Endodermal cell (in vitro differentiated cells): ENCODE results near the gene ZCCHC14. TPM values are rescaled to one million over a fixed set of nuclear protein-coding genes. Genes with fewer than 3 reads are reported as not detected.
A peak's percentile ranks its signal among the peaks of the same experiment; 100 is the strongest.

Source experiments
- DNase-seq: peaks from one replicate; pipeline ENCODE4 v3.0.0-alpha.2; 2017
- H3K27ac ChIP-seq: 2 replicates; pipeline ENCODE4 v1.5.1; 2013; ENCODE audit warnings: mild to moderate bottlenecking, low read depth, low read length, moderate library complexity
- H3K27me3 ChIP-seq: 2 replicates; pipeline ENCODE4 v1.6.1; 2013; ENCODE audit warnings: mild to moderate bottlenecking, low read length, moderate library complexity; ENCODE audit not compliant: insufficient read depth, control insufficient read depth, poor library complexity, severe bottlenecking
- H3K36me3 ChIP-seq: 2 replicates; pipeline ENCODE4 v1.7.0; 2013; ENCODE audit warnings: mild to moderate bottlenecking, low read length, moderate library complexity; ENCODE audit not compliant: control insufficient read depth, insufficient read depth
- H3K4me1 ChIP-seq: one replicate; pipeline ENCODE4 v1.7.0; 2013; ENCODE audit warnings: low read length; ENCODE audit not compliant: control insufficient read depth, insufficient read depth
- H3K4me3 ChIP-seq: 2 replicates; pipeline ENCODE4 v1.5.1; 2013; ENCODE audit warnings: mild to moderate bottlenecking, low read length, moderate library complexity
- H3K9ac ChIP-seq: 2 replicates; pipeline ENCODE4 v1.6.1; 2013; ENCODE audit warnings: mild to moderate bottlenecking, low read length, moderate library complexity; ENCODE audit not compliant: poor library complexity, severe bottlenecking; ENCODE audit errors: extremely low read depth
- H3K9me3 ChIP-seq: 2 replicates; pipeline ENCODE4 v1.6.1; 2013; ENCODE audit warnings: mild to moderate bottlenecking, low read length, moderate library complexity; ENCODE audit not compliant: control insufficient read depth
- H3K27ac Mint-ChIP-seq: 2 replicates; pipeline ENCODE4 v1.8.0; 2020; ENCODE audit warnings: mixed read lengths
- H3K27me3 Mint-ChIP-seq: 2 replicates; pipeline ENCODE4 v1.8.0; 2021; ENCODE audit warnings: mild to moderate bottlenecking, mixed read lengths; ENCODE audit not compliant: insufficient read depth
- H3K36me3 Mint-ChIP-seq: 2 replicates; pipeline ENCODE4 v1.8.0; 2020; ENCODE audit warnings: low read depth, mixed read lengths
- H3K4me1 Mint-ChIP-seq: 2 replicates; pipeline ENCODE4 v1.8.0; 2020; ENCODE audit warnings: mixed read lengths
- H3K4me3 Mint-ChIP-seq: 2 replicates; pipeline ENCODE4 v1.8.0; 2020; ENCODE audit warnings: mild to moderate bottlenecking, moderate library complexity, mixed read lengths
- H3K9me3 Mint-ChIP-seq: 2 replicates; pipeline ENCODE4 v1.8.0; 2020; ENCODE audit warnings: mild to moderate bottlenecking, mixed read lengths
- CTCF ChIP-seq: fragments of 200-600 bp; sonication (generic); conservative IDR thresholded peaks from 2 replicates; pipeline ENCODE4 v1.5.0; 2021; ENCODE audit warnings: antibody characterized with exemption, mild to moderate bottlenecking
- WGBS, 2 experiments: methylation state at CpG; one replicate each; pipeline versions ENCODE4 v1.1.5 to v1.1.7; 2013; ENCODE audit warnings: missing lambda C conversion rate in 2 of 2, mixed read lengths in 1 of 2; ENCODE audit not compliant: insufficient coverage in 1 of 2, insufficient read length in 1 of 2; 5-methylcytosine and 5-hydroxymethylcytosine counted together
- total RNA-seq, 2 donors: library from RNA; stranded (reverse); fragmentation: NEBNext Ultra II Directional in 1 of 2; extraction: Animal tissue kit (Norgen Biotek cat#: 25700) in 1 of 2; gene quantifications; 2 replicates in 1 of 2; 3 replicates in 1 of 2; pipeline ENCODE4 v1.2.1, GENCODE V29; 2021

The ZCCHC14 gene
- total RNA-seq, 2 donors from 2014 or later: 27.3 to 33.7 TPM

GRCh38 chr16:87426423-87427215 is 66.2 kb downstream of the ZCCHC14 start:
- DNase-seq: no peak
- 86 to 87% methylated on average over 18 of the region's 18 CpGs for WGBS, 2 experiments

GRCh38 chr16:87425941-87426340 is 66.9 kb downstream of the ZCCHC14 start:
- Histone ChIP-seq H3K27me3 (no peaks in the 10 kb centered on the region), H3K36me3 (peaks cover 42% of the 10 kb centered on the region), H3K4me3 (no peak overlapping the region), H3K4me1 (no peaks in the 10 kb centered on the region), H3K27ac (no peak overlapping the region), H3K9ac (no peak overlapping the region), H3K9me3 (no peaks in the 10 kb centered on the region)
- DNase-seq: no peak
- no peak for TF ChIP-seq CTCF
- WGBS, 2 experiments: 90 to 97% methylated on average over 6 to 12 of the region's 12 CpGs
- Mint-ChIP-seq H3K4me3 (no peak overlapping the region), H3K4me1 (peaks cover 4% of the 10 kb centered on the region), H3K36me3 (peaks cover 50% of the 10 kb centered on the region), H3K9me3 (no peaks in the 10 kb centered on the region), H3K27me3 (no peaks in the 10 kb centered on the region), H3K27ac (no peak overlapping the region)

More at GRCh38 chr16:87426423-87427215, 66.2 kb downstream of the ZCCHC14 start:
- Histone ChIP-seq H3K9ac (no peak overlapping the region), H3K9me3 (no peaks in the 10 kb centered on the region), H3K27me3 (no peaks in the 10 kb centered on the region), H3K4me1 (no peaks in the 10 kb centered on the region), H3K27ac (no peak overlapping the region), H3K4me3 (no peak overlapping the region), H3K36me3 (peaks cover 41% of the 10 kb centered on the region)
- peak overlapping the region; percentile 8 for H3K27ac Mint-ChIP-seq
- no peak for TF ChIP-seq CTCF
- H3K27me3 Mint-ChIP-seq: no peaks in the 10 kb centered on the region
- H3K9me3 Mint-ChIP-seq: no peaks in the 10 kb centered on the region
- peaks cover 4% of the 10 kb centered on the region for H3K4me1 Mint-ChIP-seq
- H3K4me3 Mint-ChIP-seq: no peak overlapping the region
- peaks cover 48% of the 10 kb centered on the region for H3K36me3 Mint-ChIP-seq

GRCh38 chr16:87424266-87424665 is 68.6 kb downstream of the ZCCHC14 start:
- no peak overlapping the region for H3K9ac ChIP-seq
- Mint-ChIP-seq H3K27me3 (no peaks in the 10 kb centered on the region), H3K4me1 (peaks cover 4% of the 10 kb centered on the region), H3K9me3 (no peaks in the 10 kb centered on the region), H3K4me3 (no peak overlapping the region), H3K27ac (peak overlapping the region; percentile 9), H3K36me3 (peaks cover 56% of the 10 kb centered on the region)
- no peak for TF ChIP-seq CTCF
- H3K36me3 ChIP-seq: peaks cover 43% of the 10 kb centered on the region
- no peak for DNase-seq
- no peaks in the 10 kb centered on the region for H3K9me3 ChIP-seq
- no peak overlapping the region for H3K4me3 ChIP-seq
- H3K27ac ChIP-seq: peak overlapping the region; percentile 5
- H3K27me3 ChIP-seq: no peaks in the 10 kb centered on the region
- 89 to 90% methylated on average over 6 to 12 of the region's 12 CpGs for WGBS, 2 experiments
- H3K4me1 ChIP-seq: no peaks in the 10 kb centered on the region
